VCaP (cell line): ENCODE measurements around the gene BLTP3B.
A peak's percentile ranks its signal among the peaks of the same experiment; 100 is the strongest.

ENCODE experiments used
- H3K27ac ChIP-seq: fragments of 450-650 bp; 2 replicates; pipeline ENCODE4 v1.5.1; 2017
- CTCF ChIP-seq: fragments of 450-650 bp; conservative IDR thresholded peaks from 2 replicates; pipeline ENCODE4 v1.5.1; 2017; ENCODE audit warnings: mild to moderate bottlenecking, moderate library complexity

BLTP3B gene

DNA sequence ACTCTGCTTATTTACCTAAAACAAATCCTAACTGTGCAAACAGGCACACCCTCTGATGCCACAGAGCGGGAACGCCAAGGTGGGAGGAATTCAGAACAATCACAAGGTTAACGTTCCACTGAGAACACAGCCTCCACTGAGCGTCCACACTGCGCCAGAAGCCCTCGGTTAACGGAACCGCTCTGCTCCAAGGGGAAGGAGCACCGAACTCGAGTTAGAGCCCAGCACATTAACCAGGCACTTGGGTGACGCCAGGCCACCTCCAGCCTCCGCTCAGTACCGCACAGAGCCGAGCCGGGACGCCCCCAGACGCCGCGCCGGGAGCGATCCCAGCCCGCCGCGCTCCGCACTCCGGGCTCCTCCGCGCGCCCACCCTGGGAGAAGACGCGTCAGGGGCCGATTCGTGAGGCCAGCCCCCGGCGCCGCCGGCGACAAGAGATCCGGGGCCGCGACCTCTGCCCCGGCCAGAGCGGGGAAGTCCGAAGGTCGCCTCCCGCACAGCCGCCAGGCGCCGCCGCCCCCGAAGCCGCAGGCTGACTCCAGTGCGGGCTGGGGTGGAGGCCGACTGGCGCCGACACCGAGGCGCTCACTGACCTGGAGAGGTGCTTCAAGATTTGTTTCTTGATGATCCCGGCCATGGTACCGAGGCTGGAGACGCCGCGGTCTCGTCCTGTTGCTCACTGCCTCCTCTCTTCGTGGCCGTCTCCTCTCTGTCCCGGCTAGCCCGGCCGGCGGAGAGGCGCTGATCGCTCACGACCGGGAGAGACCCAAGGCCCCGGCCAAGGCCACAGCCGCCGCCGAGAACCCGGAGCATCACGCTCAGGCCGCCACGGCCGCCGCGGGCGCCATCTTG, 450 bp downstream of the BLTP3B start:
- peak; percentile 7; the same call in 1 of the 2 replicates for TF ChIP-seq CTCF
- H3K27ac ChIP-seq, result peak overlapping the region; percentile 98

GRCh38 chr12:100141666-100141997, 1.0 kb downstream of the BLTP3B start:
- TF ChIP-seq CTCF, result no peak
- H3K27ac ChIP-seq, result peak overlapping the region; percentile 98

GRCh38 chr12:100138803-100139098, 3.9 kb downstream of the BLTP3B start:
- H3K27ac ChIP-seq, result peak overlapping the region; percentile 22
- no peak for TF ChIP-seq CTCF

DNA sequence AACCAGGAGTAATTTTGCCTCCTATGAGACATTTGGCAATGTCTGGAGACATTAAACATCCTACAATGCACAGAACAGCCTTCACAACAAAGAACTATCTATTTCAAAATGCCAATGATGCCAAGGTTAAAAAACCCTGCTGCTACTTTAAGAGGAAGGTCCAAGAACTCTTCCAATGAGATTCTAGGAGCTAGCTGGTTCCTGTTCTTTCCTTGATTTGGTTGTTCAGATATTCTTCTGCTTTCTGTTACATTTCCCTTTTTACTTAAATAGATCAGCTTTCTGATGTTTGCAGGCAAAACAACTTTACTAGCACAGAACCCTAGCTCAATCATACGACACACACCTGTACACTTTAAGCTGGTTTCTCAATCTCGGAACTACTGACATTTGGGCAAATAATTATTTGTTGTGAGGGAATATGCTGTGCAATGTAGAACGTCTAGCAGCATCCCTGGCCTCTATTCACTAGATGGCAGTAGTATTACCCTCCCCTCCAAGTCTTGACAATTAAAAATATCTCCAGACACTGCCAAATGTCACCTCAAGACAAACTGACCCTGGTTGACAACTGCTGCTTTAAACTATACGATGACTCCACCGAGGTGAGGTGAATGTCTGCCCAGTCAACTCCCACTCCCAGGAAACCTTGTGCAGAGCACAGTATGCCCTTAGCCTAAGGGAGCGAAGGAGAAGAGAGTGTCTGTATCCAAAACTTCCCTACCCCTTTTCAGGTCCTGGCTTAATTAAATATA, 4.4 kb downstream of the BLTP3B start:
- peak; percentile 80 for TF ChIP-seq CTCF
- peak overlapping the region; percentile 22 for H3K27ac ChIP-seq

DNA sequence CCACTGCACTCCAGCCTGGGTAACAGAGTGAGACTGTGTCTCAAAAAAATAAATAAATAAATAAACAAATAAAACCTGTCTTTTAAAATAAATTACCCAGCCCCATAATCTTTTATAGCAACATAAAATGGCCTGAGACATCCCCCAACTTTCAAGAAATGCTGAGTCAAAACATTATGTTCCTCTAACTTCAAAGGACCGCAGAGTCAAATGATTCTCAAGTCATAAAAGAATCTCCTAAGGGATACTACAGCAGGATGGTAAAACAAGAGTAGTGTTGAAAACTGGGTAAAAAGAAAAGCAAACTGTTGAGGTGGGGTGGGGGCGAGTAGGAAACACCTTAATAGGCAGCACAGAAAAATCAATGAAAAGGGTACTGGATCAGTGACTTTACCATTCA, 9.5 kb downstream of the BLTP3B start:
- no peak overlapping the region for H3K27ac ChIP-seq
- TF ChIP-seq CTCF, result no peak

- no peak overlapping the region; the same call in 1 of the 2 replicates for H3K27ac ChIP-seq
- TF ChIP-seq CTCF, result peak; percentile 26; the same call in 1 of the 2 replicates
Observed at GRCh38 chr12:100128512-100128908, 14.2 kb downstream of the BLTP3B start.

DNA sequence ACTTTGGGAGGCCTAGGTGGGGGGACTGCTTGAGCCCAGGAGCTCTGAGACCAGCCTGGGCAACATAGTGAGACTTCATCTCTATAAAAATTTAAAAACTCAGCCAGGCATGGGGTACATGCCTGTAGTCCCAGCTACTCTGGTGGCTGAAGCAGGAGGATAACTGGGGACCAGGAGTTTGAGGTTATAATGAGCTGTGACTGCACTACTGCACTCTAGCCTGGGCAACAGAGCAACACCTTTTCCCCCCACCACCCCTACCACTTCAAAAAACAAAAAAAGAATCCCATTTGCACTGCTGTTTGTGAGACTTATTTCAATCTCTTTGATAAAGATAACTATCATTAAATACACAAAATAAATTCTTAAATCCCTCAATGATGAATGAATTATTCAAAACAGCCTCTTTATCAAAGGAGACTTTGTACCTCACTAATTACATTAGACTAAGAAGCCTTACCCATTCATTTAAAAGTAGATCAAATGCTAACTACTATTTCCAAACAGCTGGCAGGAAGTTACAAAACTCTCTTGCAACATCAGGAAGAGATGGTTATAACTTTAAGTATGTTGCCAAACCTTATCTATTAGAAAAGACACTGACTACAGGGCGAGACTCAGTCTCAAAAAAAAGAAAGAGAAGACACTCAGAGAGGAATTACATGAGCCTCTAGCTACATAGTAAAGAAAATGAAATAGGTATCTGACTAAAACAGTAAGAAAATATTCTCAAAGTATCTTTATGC, 14.7 kb downstream of the BLTP3B start:
- H3K27ac ChIP-seq, result peak overlapping the region; percentile 19; the same call in 1 of the 2 replicates
- no peak for TF ChIP-seq CTCF
